KOPT-K1 (cell line): ENCODE results near the gene LRRC71.

Experiments
- H3K27ac ChIP-seq: fragments of 200-600 bp; sonication (generic); 2 replicates; pipeline ENCODE4 v1.5.1; 2016; ENCODE audit warnings: antibody characterized with exemption, mild to moderate bottlenecking, low read depth, low read length; ENCODE audit not compliant: poor library complexity, severe bottlenecking
- H3K36me3 ChIP-seq: fragments of 200-600 bp; sonication (generic); 2 replicates; pipeline ENCODE4 v1.5.1; 2017; ENCODE audit warnings: antibody characterized with exemption, mild to moderate bottlenecking, low read length, moderate library complexity; ENCODE audit not compliant: insufficient read depth
- H3K9me3 ChIP-seq: fragments of 200-600 bp; sonication (generic); 2 replicates; pipeline ENCODE4 v1.5.1; 2017; ENCODE audit warnings: antibody characterized with exemption, low read length, mild to moderate bottlenecking; ENCODE audit not compliant: insufficient read depth, poor library complexity, severe bottlenecking

LRRC71 gene

DNA sequence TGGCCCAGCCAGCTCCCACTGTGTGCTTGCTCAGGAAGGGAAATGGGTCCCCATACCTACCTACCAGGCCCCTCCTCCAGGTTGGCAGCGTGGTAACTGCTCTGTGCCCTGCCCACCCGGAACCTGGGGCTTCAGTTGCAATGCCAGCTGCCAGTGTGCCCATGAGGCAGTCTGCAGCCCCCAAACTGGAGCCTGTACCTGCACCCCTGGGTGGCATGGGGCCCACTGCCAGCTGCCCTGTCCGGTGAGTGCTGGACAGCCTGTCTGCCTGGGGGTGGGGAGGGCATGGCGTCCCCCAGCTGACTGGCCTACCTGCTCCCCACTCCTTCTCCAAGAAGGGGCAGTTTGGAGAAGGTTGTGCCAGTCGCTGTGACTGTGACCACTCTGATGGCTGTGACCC lies 10.8 kb upstream of the LRRC71 start:
- H3K36me3 ChIP-seq, result no peaks in the 10 kb centered on the region
- no peak overlapping the region for H3K27ac ChIP-seq
- H3K9me3 ChIP-seq, result no peaks in the 10 kb centered on the region

- no peak overlapping the region for H3K27ac ChIP-seq
- H3K9me3 ChIP-seq, result no peaks in the 10 kb centered on the region
- no peaks in the 10 kb centered on the region for H3K36me3 ChIP-seq
Measured at GRCh38 chr1:156910309-156910782, 10.1 kb upstream of the LRRC71 start.

DNA sequence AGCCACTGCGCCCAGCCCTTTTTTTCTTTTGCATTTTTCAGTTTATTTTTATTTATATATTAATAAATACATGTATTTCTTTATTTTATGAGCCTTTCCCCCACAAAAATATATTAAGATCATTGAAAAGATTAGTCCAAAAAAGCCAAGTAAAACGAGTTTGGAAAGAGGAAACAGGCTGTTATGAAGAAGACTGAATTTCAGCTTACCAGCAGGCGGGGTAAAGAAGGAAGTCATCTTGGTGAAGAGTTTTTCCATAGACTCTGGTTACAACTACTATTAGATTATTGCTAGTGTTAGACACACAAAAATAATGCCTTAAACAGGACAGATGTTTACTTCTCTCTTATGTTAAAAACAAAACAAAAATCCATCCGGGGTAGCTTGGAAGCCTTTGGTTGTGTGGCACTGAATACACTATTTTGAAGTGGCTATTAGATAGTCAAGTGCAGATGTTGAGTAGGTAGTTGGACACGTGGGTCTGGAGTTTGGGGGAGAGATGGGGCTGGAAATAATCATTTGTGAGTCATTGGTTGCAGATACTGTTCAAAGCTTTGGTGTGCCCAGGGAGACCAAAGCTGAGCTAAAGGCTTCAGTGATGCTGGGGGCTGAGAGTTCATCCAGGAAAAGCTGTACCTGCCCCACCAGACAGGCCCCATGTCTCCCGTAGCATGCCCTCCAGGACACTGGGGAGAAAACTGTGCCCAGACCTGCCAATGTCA lies 8.7 kb upstream of the LRRC71 start:
- Histone ChIP-seq H3K36me3 (no peaks in the 10 kb centered on the region), H3K9me3 (no peaks in the 10 kb centered on the region), H3K27ac (no peak overlapping the region)

GRCh38 chr1:156912310-156912709 lies 8.1 kb upstream of the LRRC71 start:
- no peaks in the 10 kb centered on the region for H3K36me3 ChIP-seq

GRCh38 chr1:156912861-156913808 lies 7.3 kb upstream of the LRRC71 start:
- H3K9me3 ChIP-seq, result no peaks in the 10 kb centered on the region
- no peaks in the 10 kb centered on the region for H3K36me3 ChIP-seq
- no peak overlapping the region for H3K27ac ChIP-seq

More at GRCh38 chr1:156912310-156912709, 8.1 kb upstream of the LRRC71 start:
- H3K27ac ChIP-seq, result no peak overlapping the region
- no peaks in the 10 kb centered on the region for H3K9me3 ChIP-seq

DNA sequence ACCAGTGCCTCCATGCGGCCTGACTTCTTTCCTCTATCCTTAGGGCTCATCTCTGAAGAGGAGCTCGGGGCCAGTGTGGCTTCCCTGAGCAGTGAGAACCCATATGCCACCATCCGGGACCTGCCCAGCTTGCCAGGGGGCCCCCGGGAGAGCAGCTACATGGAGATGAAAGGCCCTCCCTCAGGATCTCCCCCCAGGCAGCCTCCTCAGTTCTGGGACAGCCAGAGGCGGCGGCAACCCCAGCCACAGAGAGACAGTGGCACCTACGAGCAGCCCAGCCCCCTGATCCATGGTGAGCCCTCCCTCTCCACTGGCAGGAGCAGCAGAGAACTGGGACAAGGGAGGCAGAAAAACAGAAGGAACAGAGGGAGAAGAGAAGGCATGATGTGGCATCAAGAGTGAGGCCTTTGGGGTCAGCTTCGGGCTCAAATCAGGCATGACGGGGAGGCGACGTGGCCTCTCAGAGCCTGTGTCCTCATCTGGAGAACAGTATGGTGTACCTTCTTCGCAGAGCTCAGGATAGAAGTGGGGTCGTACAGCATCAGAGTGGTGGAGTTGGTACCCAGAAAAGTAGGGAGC lies 6.5 kb upstream of the LRRC71 start:
- H3K9me3 ChIP-seq, result no peaks in the 10 kb centered on the region
- H3K27ac ChIP-seq, result no peak overlapping the region
- no peaks in the 10 kb centered on the region for H3K36me3 ChIP-seq

GRCh38 chr1:156914440-156914856 lies 6.0 kb upstream of the LRRC71 start:
- H3K27ac ChIP-seq, result no peak overlapping the region
- no peaks in the 10 kb centered on the region for H3K36me3 ChIP-seq
- no peaks in the 10 kb centered on the region for H3K9me3 ChIP-seq

DNA sequence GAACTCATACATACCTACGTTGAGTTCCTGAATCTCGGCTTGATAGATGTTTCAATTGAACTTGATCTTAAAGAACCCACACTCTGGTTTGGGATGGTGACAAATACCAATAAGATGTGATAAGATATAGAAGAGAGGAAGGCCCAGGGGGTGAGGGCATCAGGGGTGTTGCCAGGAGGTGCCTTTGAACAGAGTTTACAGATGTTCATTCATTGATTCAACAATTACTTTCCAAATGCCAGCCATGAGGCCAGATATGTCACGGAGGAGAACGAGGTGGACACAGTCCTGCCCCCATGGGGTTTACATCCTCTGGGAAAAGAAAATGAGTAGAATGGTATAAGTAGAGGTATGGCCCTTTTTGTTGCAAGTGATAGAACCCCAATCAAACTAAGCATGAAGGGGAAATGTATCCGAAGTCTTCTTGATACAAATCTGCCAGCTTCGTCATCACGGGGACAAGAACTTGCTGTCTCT lies 659 bp downstream of the LRRC71 start:
- no peaks in the 10 kb centered on the region for H3K9me3 ChIP-seq
- no peaks in the 10 kb centered on the region for H3K36me3 ChIP-seq
- H3K27ac ChIP-seq, result no peak overlapping the region

DNA sequence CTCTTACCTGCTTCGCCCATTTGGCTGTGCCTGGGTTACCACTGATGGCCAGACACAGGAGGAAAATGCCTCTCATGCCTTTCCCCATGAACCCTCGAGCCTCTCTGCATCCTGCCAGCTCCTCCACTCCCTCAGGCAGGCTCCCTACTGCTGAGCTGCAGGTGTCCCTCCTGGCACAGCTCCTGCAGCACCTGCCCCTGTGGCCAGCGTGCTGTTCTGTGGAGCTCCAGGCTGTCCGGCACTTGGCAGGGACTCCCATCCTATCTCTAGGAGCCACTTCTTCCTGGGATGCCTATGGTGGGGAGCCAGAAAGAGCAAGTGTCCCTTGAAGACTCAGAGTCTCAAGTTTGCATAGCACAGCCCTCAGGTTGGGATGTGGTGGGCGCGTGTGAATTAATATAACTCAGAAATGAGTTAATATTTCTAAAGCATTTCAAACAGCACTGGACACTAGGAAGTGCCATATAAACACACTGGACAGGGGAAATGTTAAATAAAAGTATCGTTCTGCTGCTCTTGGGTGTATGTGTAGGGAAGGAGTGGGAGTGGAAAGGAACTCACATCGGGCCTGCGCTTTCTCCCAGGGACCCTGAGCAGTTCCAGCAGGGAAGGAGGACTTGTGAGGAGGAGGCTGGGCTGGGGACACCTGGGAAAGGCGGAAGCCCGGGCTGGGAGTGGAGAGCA lies 2.7 kb downstream of the LRRC71 start:
- Histone ChIP-seq H3K9me3 (no peaks in the 10 kb centered on the region), H3K36me3 (no peaks in the 10 kb centered on the region), H3K27ac (no peak overlapping the region)

DNA sequence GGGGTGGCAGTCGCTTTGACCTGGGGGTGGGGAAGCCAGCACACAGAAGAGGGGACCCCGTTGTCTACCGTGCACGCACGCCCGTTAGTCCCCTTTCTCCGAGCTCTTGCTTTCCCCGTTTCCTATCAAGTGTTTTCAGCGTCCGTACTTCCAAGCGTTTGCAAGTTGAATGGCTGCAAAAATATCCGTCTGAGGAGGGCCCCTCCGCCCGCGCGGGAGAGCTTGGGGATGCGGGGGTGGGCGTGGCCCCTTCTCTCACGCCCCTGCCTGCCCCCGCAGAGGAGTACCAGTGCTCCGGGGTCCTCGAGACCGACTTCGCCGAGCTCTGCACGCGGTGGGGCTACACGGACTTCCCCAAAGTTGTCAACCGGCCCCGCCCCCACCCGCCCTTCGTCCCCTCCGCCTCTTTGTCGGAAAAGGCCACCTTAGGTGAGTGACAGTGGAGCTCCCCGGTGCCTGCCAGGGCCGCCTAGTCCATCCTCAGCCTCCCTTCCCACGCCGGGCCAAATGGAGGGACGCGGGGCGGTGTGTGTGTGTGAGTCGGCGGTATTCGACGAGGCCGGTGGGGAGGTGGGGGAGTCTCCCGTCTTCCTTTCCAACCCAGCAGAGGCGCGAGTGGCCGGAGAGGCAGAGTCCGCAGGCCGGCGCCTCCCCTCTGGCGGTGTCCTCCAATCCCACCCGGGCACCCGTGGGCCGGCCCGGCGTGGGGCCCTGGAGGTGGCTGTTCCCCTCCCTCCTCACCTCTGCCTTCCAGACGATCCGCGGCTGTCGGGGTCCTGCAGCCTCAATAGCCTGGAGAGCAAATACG lies 3.4 kb downstream of the LRRC71 start:
- Histone ChIP-seq H3K27ac (no peak overlapping the region), H3K36me3 (no peaks in the 10 kb centered on the region), H3K9me3 (no peaks in the 10 kb centered on the region)

DNA sequence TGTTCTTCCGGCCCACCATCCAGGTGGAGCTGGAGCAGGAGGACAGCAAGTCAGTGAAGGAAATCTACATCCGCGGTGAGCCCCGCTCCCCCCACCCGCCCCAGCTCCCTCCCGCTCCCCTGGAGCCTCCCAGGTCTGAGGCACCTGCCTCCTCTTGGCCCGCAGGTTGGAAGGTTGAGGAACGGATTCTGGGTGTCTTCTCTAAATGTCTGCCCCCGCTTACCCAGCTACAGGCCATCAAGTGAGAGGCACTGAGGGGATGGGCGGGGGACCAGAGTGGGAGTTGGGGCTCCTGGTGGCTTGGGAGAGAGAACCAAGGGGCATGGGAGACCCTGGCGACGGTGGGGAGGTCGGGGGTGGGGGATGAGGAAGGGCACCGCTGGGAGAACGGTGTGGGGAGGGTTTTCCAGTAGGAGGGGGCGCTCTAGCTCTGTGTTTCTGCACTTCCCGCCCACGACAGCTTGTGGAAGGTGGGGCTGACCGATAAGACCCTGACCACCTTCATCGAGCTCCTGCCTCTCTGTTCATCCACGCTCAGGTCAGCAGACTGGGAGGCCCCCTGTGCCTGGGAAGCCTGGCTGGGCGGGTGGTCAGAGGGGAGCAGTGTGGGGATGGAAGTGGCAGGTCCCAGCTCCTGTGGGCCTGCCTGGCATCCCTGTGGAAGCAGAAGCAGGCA lies 4.2 kb downstream of the LRRC71 start:
- H3K27ac ChIP-seq, result no peak overlapping the region
- no peaks in the 10 kb centered on the region for H3K9me3 ChIP-seq
- H3K36me3 ChIP-seq, result no peaks in the 10 kb centered on the region

GRCh38 chr1:156925154-156926010 lies 5.0 kb downstream of the LRRC71 start:
- H3K9me3 ChIP-seq, result no peaks in the 10 kb centered on the region
- H3K27ac ChIP-seq, result no peak overlapping the region
- H3K36me3 ChIP-seq, result no peaks in the 10 kb centered on the region

DNA sequence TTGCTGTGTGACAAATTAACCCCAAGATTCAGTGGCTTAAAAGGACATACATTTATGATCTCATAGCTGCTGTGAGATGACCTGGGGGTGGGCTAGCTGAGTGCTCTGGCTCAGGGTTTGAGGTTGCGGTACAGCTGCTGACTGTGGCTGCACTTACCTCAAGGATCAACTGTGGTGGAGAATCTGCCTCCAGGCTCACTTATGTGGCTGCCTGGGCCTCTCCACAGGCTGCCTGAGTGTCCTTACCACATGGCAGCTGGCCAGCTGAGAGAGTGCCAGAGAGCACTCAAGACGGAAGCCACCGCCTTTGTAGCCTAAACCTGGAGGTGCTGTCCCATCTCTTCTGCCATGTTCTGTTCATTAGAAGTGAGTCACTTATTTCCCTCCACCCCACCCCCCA lies 5.7 kb downstream of the LRRC71 start:
- H3K9me3 ChIP-seq, result no peaks in the 10 kb centered on the region
- H3K36me3 ChIP-seq, result no peaks in the 10 kb centered on the region
- H3K27ac ChIP-seq, result no peak overlapping the region
